HepG2 (cell line): ENCODE measurements around the gene DUS1L. TPM values are rescaled to one million over a fixed set of nuclear protein-coding genes. Genes with fewer than 3 reads are reported as not detected.

Experiments
- ASH2L ChIP-seq: fragments of 300-600, 200-600 bp; sonication (generic); IDR thresholded peaks from 2 replicates; pipeline ENCODE4 v1.7.0; 2017; ENCODE audit warnings: low read depth, mild to moderate bottlenecking, moderate library complexity, mixed read lengths, low read length; ENCODE audit not compliant: insufficient read length
- CBX1 ChIP-seq: IDR thresholded peaks from one replicate; pipeline ENCODE4 v1.6.1; 2016; ENCODE audit warnings: antibody characterized with exemption, low read depth
- FIP1L1 ChIP-seq: fragments of 200-400 bp; formaldehyde crosslinking; IDR thresholded peaks from 2 replicates; pipeline ENCODE4 v1.6.1; 2018; ENCODE audit warnings: low read depth, mild to moderate bottlenecking, low read length, moderate library complexity, borderline replicate concordance; ENCODE audit not compliant: insufficient read depth
- HCFC1 ChIP-seq: fragments of 150-350 bp; IDR thresholded peaks from 2 replicates; pipeline ENCODE4 v1.6.1; 2014; ENCODE audit warnings: low read depth, low read length
- MEIS1 ChIP-seq: sonication (generic); formaldehyde crosslinking; IDR thresholded peaks from 2 replicates; pipeline ENCODE4 v1.9.0; 2021; ENCODE audit warnings: mild to moderate bottlenecking, missing genetic modification reagents, moderate library complexity, borderline replicate concordance
- MTA3 ChIP-seq: sonication (generic); formaldehyde crosslinking; IDR thresholded peaks from 2 replicates; pipeline ENCODE4 v1.4.0; 2020; ENCODE audit warnings: missing genetic modification reagents
- NFE2 ChIP-seq: sonication (generic); formaldehyde crosslinking; IDR thresholded peaks from 2 replicates; pipeline ENCODE4 v1.4.0; 2020; ENCODE audit warnings: missing genetic modification reagents
- PAWR ChIP-seq: sonication (generic); formaldehyde crosslinking; IDR thresholded peaks from 2 replicates; pipeline ENCODE4 v1.4.0; 2020; ENCODE audit warnings: missing genetic modification reagents, mild to moderate bottlenecking, borderline replicate concordance
- RFX1 ChIP-seq: fragments of 450-650 bp; IDR thresholded peaks from 2 replicates; pipeline ENCODE4 v1.6.1; 2017
- SIN3A ChIP-seq: IDR thresholded peaks from 2 replicates; pipeline ENCODE4 v1.6.1; 2011; ENCODE audit warnings: low read depth, mild to moderate bottlenecking, control low read depth, low read length, borderline replicate concordance
- SSRP1 ChIP-seq: IDR thresholded peaks from 2 replicates; pipeline ENCODE4 v1.6.1; 2016; ENCODE audit warnings: control low read depth
- TP53 ChIP-seq: sonication (generic); formaldehyde crosslinking; conservative IDR thresholded peaks from 2 replicates; pipeline ENCODE4 v1.4.0; 2020; ENCODE audit warnings: missing genetic modification reagents
- XBP1 ChIP-seq: sonication (generic); formaldehyde crosslinking; IDR thresholded peaks from 2 replicates; pipeline ENCODE4 v1.5.0; 2020; ENCODE audit warnings: missing genetic modification reagents
- ZFP36L1 ChIP-seq: sonication (generic); formaldehyde crosslinking; IDR thresholded peaks from 2 replicates; pipeline ENCODE4 v1.8.0; 2022; ENCODE audit warnings: mild to moderate bottlenecking, missing genetic modification reagents, moderate library complexity
- ZFP90 ChIP-seq: sonication (generic); formaldehyde crosslinking; IDR thresholded peaks from 2 replicates; pipeline ENCODE4 v1.8.0; 2022; ENCODE audit warnings: missing genetic modification reagents, mild to moderate bottlenecking, inconsistent platforms, borderline replicate concordance
- ZFYVE20 ChIP-seq: sonication (generic); formaldehyde crosslinking; IDR thresholded peaks from 2 replicates; pipeline ENCODE4 v1.8.0; 2023; ENCODE audit warnings: low read depth, mild to moderate bottlenecking, moderate library complexity, missing genetic modification reagents, borderline replicate concordance
- ZNF333 ChIP-seq: sonication (generic); formaldehyde crosslinking; IDR thresholded peaks from 2 replicates; pipeline ENCODE4 v1.4.0; 2020; ENCODE audit warnings: mild to moderate bottlenecking, missing genetic modification reagents, borderline replicate concordance
- ZNF383 ChIP-seq: sonication (generic); formaldehyde crosslinking; IDR thresholded peaks from 2 replicates; pipeline ENCODE4 v1.4.0; 2020; ENCODE audit warnings: missing genetic modification reagents, mild to moderate bottlenecking, borderline replicate concordance
- ZNF430 ChIP-seq: sonication (generic); formaldehyde crosslinking; IDR thresholded peaks from 2 replicates; pipeline ENCODE4 v1.9.0; 2021; ENCODE audit warnings: mild to moderate bottlenecking, missing genetic modification reagents
- ZNF432 ChIP-seq: sonication (generic); formaldehyde crosslinking; IDR thresholded peaks from 2 replicates; pipeline ENCODE4 v1.5.0; 2020; ENCODE audit warnings: missing genetic modification reagents, mild to moderate bottlenecking, borderline replicate concordance
- ZNF557 ChIP-seq: sonication (generic); formaldehyde crosslinking; IDR thresholded peaks from 2 replicates; pipeline ENCODE4 v1.4.0; 2020; ENCODE audit warnings: missing genetic modification reagents
- ZNF660 ChIP-seq: sonication (generic); formaldehyde crosslinking; IDR thresholded peaks from 2 replicates; pipeline ENCODE4 v1.5.1; 2020; ENCODE audit warnings: mild to moderate bottlenecking, low read depth, missing genetic modification reagents, borderline replicate concordance
- ZNF883 ChIP-seq: sonication (generic); formaldehyde crosslinking; IDR thresholded peaks from 2 replicates; pipeline ENCODE4 v1.5.1; 2020; ENCODE audit warnings: mild to moderate bottlenecking, missing genetic modification reagents; ENCODE audit errors: not compliant biosample characterization
- polyA plus RNA-seq, 8 experiments: library from polyadenylated mRNA; depleted of rRNA in 3 of 8; stranded (reverse) in 7 of 8; unstranded in 1 of 8; fragments of >200 nt; fragmentation: Illumina TruSeq in 4 of 8; extraction: Trizol in 4 of 8; gene quantifications; 2 replicates each; pipeline versions ENCODE4 v1.2.1 to v1.2.3, GENCODE V29; 2011 to 2016; ENCODE audit warnings: low read depth in 4 of 8, missing spikeins in 1 of 8, mixed read lengths in 1 of 8; ENCODE audit not compliant: insufficient read depth in 1 of 8
- total RNA-seq, 5 experiments: library from RNA; depleted of rRNA; stranded (reverse); fragments of >200 nt; fragmentation: Illumina TruSeq; extraction: Trizol; gene quantifications; 2 replicates each; pipeline ENCODE4 v1.2.3, GENCODE V29; 2016; ENCODE audit warnings: low read depth in 1 of 5
- TF ChIP-seq, protein P1 (sequence below): sonication (generic); formaldehyde crosslinking; IDR thresholded peaks from 2 replicates; pipeline ENCODE4 v1.8.0; 2022; ENCODE audit warnings: mild to moderate bottlenecking, missing genetic modification reagents
- TF ChIP-seq, protein P2 (sequence below): sonication (generic); formaldehyde crosslinking; IDR thresholded peaks from 2 replicates; pipeline ENCODE4 v1.8.0; 2022; ENCODE audit warnings: mild to moderate bottlenecking, missing genetic modification reagents, moderate library complexity
- TF ChIP-seq, protein P3 (sequence below): IDR thresholded peaks from 2 replicates; pipeline ENCODE4 v1.6.1; 2016
- TF ChIP-seq, protein P4 (sequence below): sonication (generic); formaldehyde crosslinking; IDR thresholded peaks from 2 replicates; pipeline ENCODE4 v1.4.0; 2020; ENCODE audit warnings: missing genetic modification reagents, borderline replicate concordance

DUS1L gene
- total and polyA plus RNA-seq, 2 of the 13 experiments (the other 11 are each of a cell fraction or from before 2014, with no cell fraction given): 81.0 to 109 TPM

DNA sequence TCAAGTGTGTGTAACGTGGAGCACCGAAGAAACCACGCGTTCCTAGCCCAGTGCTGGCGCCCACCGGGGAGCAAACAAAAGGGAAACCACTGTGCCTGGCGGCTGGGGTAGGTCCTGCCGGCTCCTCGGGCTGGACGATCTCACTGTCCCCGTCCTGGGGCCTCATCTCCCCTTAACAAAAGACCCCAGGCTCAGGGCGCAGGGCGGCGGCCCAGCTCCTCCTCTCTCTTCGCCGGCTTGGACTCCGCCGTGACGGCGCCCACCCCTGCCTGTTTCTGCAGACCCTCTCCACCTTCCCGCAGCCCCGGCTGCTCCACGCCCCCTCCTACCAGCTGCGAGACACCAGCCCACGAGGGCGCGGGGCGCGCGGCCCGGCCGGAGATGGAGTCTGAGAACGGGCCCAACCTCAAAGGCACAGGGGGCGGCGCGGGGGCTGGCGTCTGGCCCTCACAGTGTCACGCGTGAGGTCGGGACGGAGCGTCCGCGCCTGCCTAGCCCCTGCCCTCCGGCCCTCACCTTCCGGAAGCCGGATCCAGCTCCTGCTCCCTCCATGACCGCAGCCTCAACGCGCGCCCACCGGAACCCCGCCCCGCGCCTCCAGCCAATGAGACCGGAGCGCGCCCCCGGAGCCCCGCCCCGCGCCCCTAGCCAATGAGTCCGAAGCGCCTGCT is 43.2 kb downstream of the DUS1L start, which contains the start of gene CENPX (continued):
- TF ChIP-seq, protein P1, sequence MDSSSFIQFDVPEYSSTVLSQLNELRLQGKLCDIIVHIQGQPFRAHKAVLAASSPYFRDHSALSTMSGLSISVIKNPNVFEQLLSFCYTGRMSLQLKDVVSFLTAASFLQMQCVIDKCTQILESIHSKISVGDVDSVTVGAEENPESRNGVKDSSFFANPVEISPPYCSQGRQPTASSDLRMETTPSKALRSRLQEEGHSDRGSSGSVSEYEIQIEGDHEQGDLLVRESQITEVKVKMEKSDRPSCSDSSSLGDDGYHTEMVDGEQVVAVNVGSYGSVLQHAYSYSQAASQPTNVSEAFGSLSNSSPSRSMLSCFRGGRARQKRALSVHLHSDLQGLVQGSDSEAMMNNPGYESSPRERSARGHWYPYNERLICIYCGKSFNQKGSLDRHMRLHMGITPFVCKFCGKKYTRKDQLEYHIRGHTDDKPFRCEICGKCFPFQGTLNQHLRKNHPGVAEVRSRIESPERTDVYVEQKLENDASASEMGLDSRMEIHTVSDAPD: no peak; the same call in 1 of the 2 replicates
- TF ChIP-seq FIP1L1 (no peak), PAWR (0 out of 2 replicates have a peak, but pooled peaks have one; percentile 39), ZFP36L1 (CRISPR knock-in tag) (no peak), MEIS1 (CRISPR knock-in tag) (peak; percentile 95), ZNF430 (CRISPR knock-in tag) (peak; percentile 38; the same call in 1 of the 2 replicates), ZFP90 (CRISPR knock-in tag) (no peak; the same call in none of the 2 replicates), ZNF432 (CRISPR knock-in tag) (no peak), TP53 (CRISPR knock-in tag) (no peak), ZNF660 (CRISPR knock-in tag) (0 out of 2 replicates have a peak, but pooled peaks have one; percentile 60), NFE2 (CRISPR knock-in tag) (no peak), MTA3 (no peak), ZNF557 (CRISPR knock-in tag) (0 out of 2 replicates have a peak, but pooled peaks have one; percentile 23), ASH2L (peak; percentile 78), RFX1 (no peak), CBX1 (peak; percentile 51), ZNF883 (peak; percentile 34), XBP1 (CRISPR knock-in tag) (no peak), SIN3A (peak; percentile 71; the same call in 1 of the 2 replicates), ZNF333 (0 out of 2 replicates have a peak, but pooled peaks have one; percentile 27), HCFC1 (no peak), ZNF383 (CRISPR knock-in tag) (no peak; the same call in 1 of the 2 replicates), SSRP1 (CRISPR knock-in tag) (peak; percentile 12), ZFYVE20 (CRISPR knock-in tag) (0 out of 2 replicates have a peak, but pooled peaks have one; percentile 76)
- TF ChIP-seq, protein P2, sequence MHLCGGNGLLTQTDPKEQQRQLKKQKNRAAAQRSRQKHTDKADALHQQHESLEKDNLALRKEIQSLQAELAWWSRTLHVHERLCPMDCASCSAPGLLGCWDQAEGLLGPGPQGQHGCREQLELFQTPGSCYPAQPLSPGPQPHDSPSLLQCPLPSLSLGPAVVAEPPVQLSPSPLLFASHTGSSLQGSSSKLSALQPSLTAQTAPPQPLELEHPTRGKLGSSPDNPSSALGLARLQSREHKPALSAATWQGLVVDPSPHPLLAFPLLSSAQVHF (CRISPR knock-in tag): peak; percentile 68; the same call in 1 of the 2 replicates
- TF ChIP-seq, protein P3, sequence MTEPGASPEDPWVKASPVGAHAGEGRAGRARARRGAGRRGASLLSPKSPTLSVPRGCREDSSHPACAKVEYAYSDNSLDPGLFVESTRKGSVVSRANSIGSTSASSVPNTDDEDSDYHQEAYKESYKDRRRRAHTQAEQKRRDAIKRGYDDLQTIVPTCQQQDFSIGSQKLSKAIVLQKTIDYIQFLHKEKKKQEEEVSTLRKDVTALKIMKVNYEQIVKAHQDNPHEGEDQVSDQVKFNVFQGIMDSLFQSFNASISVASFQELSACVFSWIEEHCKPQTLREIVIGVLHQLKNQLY: no peak
- TF ChIP-seq, protein P4, sequence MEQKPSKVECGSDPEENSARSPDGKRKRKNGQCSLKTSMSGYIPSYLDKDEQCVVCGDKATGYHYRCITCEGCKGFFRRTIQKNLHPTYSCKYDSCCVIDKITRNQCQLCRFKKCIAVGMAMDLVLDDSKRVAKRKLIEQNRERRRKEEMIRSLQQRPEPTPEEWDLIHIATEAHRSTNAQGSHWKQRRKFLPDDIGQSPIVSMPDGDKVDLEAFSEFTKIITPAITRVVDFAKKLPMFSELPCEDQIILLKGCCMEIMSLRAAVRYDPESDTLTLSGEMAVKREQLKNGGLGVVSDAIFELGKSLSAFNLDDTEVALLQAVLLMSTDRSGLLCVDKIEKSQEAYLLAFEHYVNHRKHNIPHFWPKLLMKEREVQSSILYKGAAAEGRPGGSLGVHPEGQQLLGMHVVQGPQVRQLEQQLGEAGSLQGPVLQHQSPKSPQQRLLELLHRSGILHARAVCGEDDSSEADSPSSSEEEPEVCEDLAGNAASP (CRISPR knock-in tag): no peak; the same call in 1 of the 2 replicates
